ENCODE measurements around the gene ADIPOQ.

- TF ChIP-seq EZH2 (IDR thresholded peaks at IDR 0.05; ENCODE audit: low read length, unreplicated experiment) = no peak
- no peak for TF ChIP-seq CTCF (conservative IDR thresholded peaks at IDR 0.05; ENCODE audit: low read depth, low read length)
- TF ChIP-seq EZH2phosphoT487 (IDR thresholded peaks at IDR 0.05; ENCODE audit: borderline replicate concordance, low read length) = no peak
Measured at GRCh38 chr3:186826976-186827857, 15.3 kb upstream of the ADIPOQ start.
